Caco-2 (cell line): ENCODE data around the gene TOX3. TPM values are rescaled to one million over a fixed set of nuclear protein-coding genes. Genes with fewer than 3 reads are reported as not detected.

ENCODE experiments used
- BruUV-seq: library from RNA; stranded (reverse); fragments of 400-500 nt; replicated peaks from 2 replicates; lab custom pipeline; 2021; lab: Mats Ljungman, UMichigan
- CTCF ChIA-PET: fragments of 300-600 bp; sonication (Branson Sonifier 250); formaldehyde crosslinking; loops from one replicate; lab custom pipeline; 2022; ENCODE audit warnings: antibody characterized with exemption; lab: Charles Lee
- POLR2A ChIA-PET: fragments of 300-600 bp; sonication (Branson Sonifier 250); formaldehyde crosslinking; loops from one replicate; lab custom pipeline; 2022; ENCODE audit warnings: antibody characterized with exemption; lab: Charles Lee
- DNase-seq, 2 experiments: peaks; one replicate each; pipeline versions ENCODE4 v3.0.0 to v3.0.0-alpha.2; 2020 to 2022
- H3K27me3 ChIP-seq: replicated peaks from 2 replicates; pipeline ENCODE4 v1.6.0; 2011; ENCODE audit warnings: low read length; ENCODE audit not compliant: control insufficient read depth, insufficient read depth
- H3K36me3 ChIP-seq: 2 replicates; pipeline ENCODE4 v1.5.1; 2011; ENCODE audit warnings: low read length; ENCODE audit not compliant: control insufficient read depth, insufficient read depth
- H3K4me1 ChIP-seq: fragments of 250-450 bp; sonication (Bioruptor Pico); 2 replicates; pipeline ENCODE4 v1.5.1; 2020; ENCODE audit warnings: mild to moderate bottlenecking
- H3K4me3 ChIP-seq: 2 replicates; pipeline ENCODE4 v1.5.1; 2011; ENCODE audit warnings: low read depth, mild to moderate bottlenecking, control low read depth, low read length
- H3K9me3 ChIP-seq: fragments of 250-450 bp; sonication (Bioruptor Pico); 2 replicates; pipeline ENCODE4 v1.5.1; 2020; ENCODE audit warnings: mild to moderate bottlenecking, moderate library complexity
- H3K27ac Mint-ChIP-seq: one replicate; pipeline ENCODE4 v1.8.0; 2022; ENCODE audit warnings: mixed read lengths; ENCODE audit not compliant: unreplicated experiment
- H3K27me3 Mint-ChIP-seq: one replicate; pipeline ENCODE4 v1.8.0; 2022; ENCODE audit warnings: mixed read lengths; ENCODE audit not compliant: insufficient read depth, unreplicated experiment
- H3K36me3 Mint-ChIP-seq: one replicate; pipeline ENCODE4 v1.8.0; 2022; ENCODE audit warnings: mild to moderate bottlenecking, mixed read lengths; ENCODE audit not compliant: insufficient read depth, unreplicated experiment
- H3K4me1 Mint-ChIP-seq: one replicate; pipeline ENCODE4 v1.8.0; 2022; ENCODE audit warnings: low read depth, mixed read lengths; ENCODE audit not compliant: unreplicated experiment
- H3K4me3 Mint-ChIP-seq: one replicate; pipeline ENCODE4 v1.8.0; 2022; ENCODE audit warnings: mild to moderate bottlenecking, moderate library complexity, mixed read lengths; ENCODE audit not compliant: unreplicated experiment
- H3K9me3 Mint-ChIP-seq: one replicate; pipeline ENCODE4 v1.8.0; 2022; ENCODE audit warnings: mixed read lengths; ENCODE audit not compliant: unreplicated experiment
- intact Hi-C: fragments of 100-400 bp; cut with micrococcal nuclease; formaldehyde crosslinking; loops from one replicate; pipeline ENCODE4 v1.10.0; 2022; ENCODE audit not compliant: unreplicated experiment
- total RNA-seq: library from RNA; stranded (reverse); gene quantifications from 2 replicates; pipeline ENCODE4 v1.2.3, GENCODE V29; 2022
- TF ChIP-seq, protein P1 (sequence below), 2 experiments: fragments of 200-600 bp in 1 of 2; IDR thresholded peaks; 1 replicate in 1 of 2; 2 replicates in 1 of 2; pipeline versions ENCODE4 v1.5.1 to v1.8.0; 2011 to 2022; ENCODE audit warnings: antibody characterized with exemption in 1 of 2, control low read depth in 1 of 2, inconsistent platforms in 1 of 2, low read depth in 1 of 2, low read length in 1 of 2, mild to moderate bottlenecking in 1 of 2, moderate library complexity in 1 of 2; ENCODE audit not compliant: insufficient read depth in 1 of 2, severe bottlenecking in 1 of 2, unreplicated experiment in 1 of 2

Gene TOX3
- total RNA-seq, 1 experiment from 2014 or later = 3.6 TPM

GRCh38 chr16:52526116-52526828 is 20.7 kb downstream of the TOX3 start:
- Histone ChIP-seq H3K27me3 (no peaks in the 10 kb centered on the region), H3K4me3 (no peak overlapping the region), H3K4me1 (no peaks in the 10 kb centered on the region), H3K36me3 (no peaks in the 10 kb centered on the region; the same call in 1 of the 2 replicates), H3K9me3 (no peaks in the 10 kb centered on the region)
- intact Hi-C loops = no loop called here
- Mint-ChIP-seq H3K27me3 (no peaks in the 10 kb centered on the region), H3K9me3 (peaks cover 10% of the 10 kb centered on the region), H3K4me1 (peaks cover 6% of the 10 kb centered on the region), H3K4me3 (no peak overlapping the region), H3K36me3 (no peaks in the 10 kb centered on the region), H3K27ac (no peak overlapping the region)
- TF ChIP-seq, protein P1, sequence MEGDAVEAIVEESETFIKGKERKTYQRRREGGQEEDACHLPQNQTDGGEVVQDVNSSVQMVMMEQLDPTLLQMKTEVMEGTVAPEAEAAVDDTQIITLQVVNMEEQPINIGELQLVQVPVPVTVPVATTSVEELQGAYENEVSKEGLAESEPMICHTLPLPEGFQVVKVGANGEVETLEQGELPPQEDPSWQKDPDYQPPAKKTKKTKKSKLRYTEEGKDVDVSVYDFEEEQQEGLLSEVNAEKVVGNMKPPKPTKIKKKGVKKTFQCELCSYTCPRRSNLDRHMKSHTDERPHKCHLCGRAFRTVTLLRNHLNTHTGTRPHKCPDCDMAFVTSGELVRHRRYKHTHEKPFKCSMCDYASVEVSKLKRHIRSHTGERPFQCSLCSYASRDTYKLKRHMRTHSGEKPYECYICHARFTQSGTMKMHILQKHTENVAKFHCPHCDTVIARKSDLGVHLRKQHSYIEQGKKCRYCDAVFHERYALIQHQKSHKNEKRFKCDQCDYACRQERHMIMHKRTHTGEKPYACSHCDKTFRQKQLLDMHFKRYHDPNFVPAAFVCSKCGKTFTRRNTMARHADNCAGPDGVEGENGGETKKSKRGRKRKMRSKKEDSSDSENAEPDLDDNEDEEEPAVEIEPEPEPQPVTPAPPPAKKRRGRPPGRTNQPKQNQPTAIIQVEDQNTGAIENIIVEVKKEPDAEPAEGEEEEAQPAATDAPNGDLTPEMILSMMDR (IDR thresholded peaks at IDR 0.05; ENCODE audit: insufficient read depth in 1 of 2, low read depth in 1 of 2, low read length in 1 of 2, severe bottlenecking in 1 of 2, unreplicated experiment in 1 of 2) = no peak
- CTCF ChIA-PET = no interaction called here
- no TSS peak for BruUV-seq
- POLR2A ChIA-PET = no interaction called here
- DNase-seq = no peak

DNA sequence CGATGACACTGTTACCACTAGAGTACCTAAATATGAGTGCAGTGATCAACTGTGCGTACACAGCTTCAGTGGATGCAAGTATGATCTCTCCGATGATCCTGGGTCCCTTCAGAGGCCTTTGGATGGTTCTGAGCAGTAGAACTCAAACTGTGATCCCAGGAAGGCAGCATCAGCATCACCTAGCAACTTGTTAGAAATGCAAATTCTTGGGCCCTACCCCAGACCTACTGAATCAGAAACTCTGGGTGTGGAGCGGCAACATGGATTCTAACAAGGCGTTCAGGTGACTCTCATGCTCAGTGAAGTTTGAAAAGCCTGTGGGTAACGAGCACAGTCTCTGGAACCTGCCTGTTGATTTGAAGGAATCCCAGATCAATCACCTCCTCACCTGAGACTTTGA is 25.4 kb downstream of the TOX3 start:
- POLR2A ChIA-PET = no interaction called here
- no peak for DNase-seq
- H3K9me3 ChIP-seq = no peaks in the 10 kb centered on the region
- no TSS peak for BruUV-seq
- intact Hi-C loops = no loop called here
- no peaks in the 10 kb centered on the region for H3K4me1 Mint-ChIP-seq
- H3K27me3 Mint-ChIP-seq = no peaks in the 10 kb centered on the region
- TF ChIP-seq, protein P1 (IDR thresholded peaks at IDR 0.05; ENCODE audit: insufficient read depth in 1 of 2, low read depth in 1 of 2, low read length in 1 of 2, severe bottlenecking in 1 of 2, unreplicated experiment in 1 of 2) = no peak
- no peak overlapping the region for H3K4me3 Mint-ChIP-seq
- H3K36me3 Mint-ChIP-seq = no peaks in the 10 kb centered on the region
- no peak overlapping the region for H3K4me3 ChIP-seq
- no peak overlapping the region for H3K27ac Mint-ChIP-seq
- no peaks in the 10 kb centered on the region for H3K9me3 Mint-ChIP-seq
- no peaks in the 10 kb centered on the region for H3K4me1 ChIP-seq
- H3K36me3 ChIP-seq = no peaks in the 10 kb centered on the region; the same call in 1 of the 2 replicates
- no peaks in the 10 kb centered on the region for H3K27me3 ChIP-seq
- CTCF ChIA-PET = no interaction called here

DNA sequence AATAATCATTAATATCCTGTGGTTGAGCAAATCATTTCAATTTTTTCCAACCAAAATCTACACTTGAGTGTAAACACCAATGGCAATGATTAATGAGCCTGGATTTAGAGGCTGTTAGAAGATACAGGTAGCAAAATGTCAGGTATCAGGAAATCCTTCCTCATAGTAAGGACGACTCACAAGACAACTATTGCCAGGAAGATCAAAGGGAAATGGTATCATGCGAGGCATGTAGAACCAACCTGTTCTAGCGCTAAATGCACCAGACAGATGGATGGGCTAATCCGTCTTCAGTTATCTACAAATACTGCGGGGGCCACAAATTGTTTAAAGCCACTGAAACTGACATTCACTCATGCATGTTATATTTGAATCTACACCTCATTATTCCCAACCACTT is 28.1 kb downstream of the TOX3 start:
- intact Hi-C loops = no loop called here
- TF ChIP-seq, protein P1 (IDR thresholded peaks at IDR 0.05; ENCODE audit: insufficient read depth in 1 of 2, low read depth in 1 of 2, low read length in 1 of 2, severe bottlenecking in 1 of 2, unreplicated experiment in 1 of 2) = no peak
- no peaks in the 10 kb centered on the region for H3K27me3 ChIP-seq
- no TSS peak for BruUV-seq
- H3K9me3 ChIP-seq = no peaks in the 10 kb centered on the region
- Mint-ChIP-seq H3K4me1 (no peaks in the 10 kb centered on the region), H3K4me3 (no peak overlapping the region), H3K36me3 (no peaks in the 10 kb centered on the region), H3K27me3 (no peaks in the 10 kb centered on the region), H3K9me3 (no peaks in the 10 kb centered on the region), H3K27ac (no peak overlapping the region)
- ChIA-PET CTCF (no interaction called here), POLR2A (no interaction called here)
- H3K36me3 ChIP-seq = no peaks in the 10 kb centered on the region; the same call in 1 of the 2 replicates
- DNase-seq = no peak
- H3K4me1 ChIP-seq = no peaks in the 10 kb centered on the region
- no peak overlapping the region for H3K4me3 ChIP-seq
